ENCODE results near the gene ADGRD2.

The ADGRD2 gene

GRCh38 chr9:124504530-124505005 lies 54.3 kb downstream of the ADGRD2 start:
- H3K4me3 ChIP-seq (ENCODE audit: low read depth, low read length), result no peak overlapping the region
- no peak for TF ChIP-seq CTCF (IDR thresholded peaks at IDR 0.05; ENCODE audit: borderline replicate concordance, insufficient read depth, low read depth, low read length)

GRCh38 chr9:124505006-124505900 lies 55.0 kb downstream of the ADGRD2 start:
- TF ChIP-seq CTCF (IDR thresholded peaks at IDR 0.05; ENCODE audit: borderline replicate concordance, insufficient read depth, low read depth, low read length), result no peak
- H3K4me3 ChIP-seq (ENCODE audit: low read depth, low read length), result no peak overlapping the region

- no peak for TF ChIP-seq CTCF (IDR thresholded peaks at IDR 0.05; ENCODE audit: borderline replicate concordance, insufficient read depth, low read depth, low read length)
These were observed 55.7 kb downstream of the ADGRD2 start for GRCh38 chr9:124505901-124506346.

GRCh38 chr9:124506433-124506832 lies 56.2 kb downstream of the ADGRD2 start:
- no peak overlapping the region for H3K4me3 ChIP-seq (ENCODE audit: low read depth, low read length)
- TF ChIP-seq CTCF (IDR thresholded peaks at IDR 0.05; ENCODE audit: borderline replicate concordance, insufficient read depth, low read depth, low read length), result no peak

More at GRCh38 chr9:124505901-124506346, 55.7 kb downstream of the ADGRD2 start:
- H3K4me3 ChIP-seq (ENCODE audit: low read depth, low read length), result no peak overlapping the region

- TF ChIP-seq CTCF (IDR thresholded peaks at IDR 0.05; ENCODE audit: borderline replicate concordance, insufficient read depth, low read depth, low read length), result no peak
- H3K4me3 ChIP-seq (ENCODE audit: low read depth, low read length), result no peak within 1 kb of the TSS
These were observed 57.0 kb downstream of the ADGRD2 start, which contains the start of gene NR5A1 for GRCh38 chr9:124506931-124507879. Gene NR5A1 (minus strand): TSS chr9:124507399. CDS start chr9:124503395, 4,004 bp downstream.

- no peak overlapping the region for H3K4me3 ChIP-seq (ENCODE audit: low read depth, low read length)
- TF ChIP-seq CTCF (IDR thresholded peaks at IDR 0.05; ENCODE audit: borderline replicate concordance, insufficient read depth, low read depth, low read length), result no peak
These were observed 57.7 kb downstream of the ADGRD2 start for GRCh38 chr9:124507880-124508423.

Measured in GM12875 (cell line).